ENCODE data around the gene HSD17B2. TPM values are rescaled to one million over a fixed set of nuclear protein-coding genes. Genes with fewer than 3 reads are reported as not detected.

Gene HSD17B2
- polyA plus RNA-seq, 1 of the 3 experiments (the other 2 are of a cell fraction), result not detected

GRCh38 chr16:82074019-82074558 lies 39.0 kb downstream of the HSD17B2 start:
- no peak overlapping the region for H3K4me2 ChIP-seq
- no peaks in the 10 kb centered on the region for H3K27me3 ChIP-seq (ENCODE audit: insufficient read depth)
- H2AFZ ChIP-seq (ENCODE audit: low read depth), result no peak overlapping the region
- ChIA-PET CTCF (no interaction called here), POLR2A (no interaction called here)
- H3K79me2 ChIP-seq (ENCODE audit: insufficient read depth), result no peaks in the 10 kb centered on the region
- TF ChIP-seq, protein P1, sequence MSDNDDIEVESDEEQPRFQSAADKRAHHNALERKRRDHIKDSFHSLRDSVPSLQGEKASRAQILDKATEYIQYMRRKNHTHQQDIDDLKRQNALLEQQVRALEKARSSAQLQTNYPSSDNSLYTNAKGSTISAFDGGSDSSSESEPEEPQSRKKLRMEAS (IDR thresholded peaks at IDR 0.05; ENCODE audit: low read depth), result no peak
- no peaks in the 10 kb centered on the region for H3K4me1 ChIP-seq (ENCODE audit: control insufficient read depth in 1 of 2, insufficient read depth in 2 of 2, low read depth in 1 of 2, low read length in 1 of 2)
- WGBS (ENCODE audit: low lambda C conversion rate), result 19% methylated on average over 4 of the region's 4 CpGs
- no peaks in the 10 kb centered on the region for H3F3A ChIP-seq (replicated peaks; ENCODE audit: insufficient read depth)
- no peaks in the 10 kb centered on the region for H3K9me3 ChIP-seq
- no peak overlapping the region for H3K27ac ChIP-seq (ENCODE audit: low read depth in 2 of 2, low read length in 1 of 2)
- DNase-seq, result no peak
- H3K9ac ChIP-seq, result no peak overlapping the region
- no peaks in the 10 kb centered on the region for H3K9me2 ChIP-seq
- H3K4me3 ChIP-seq (ENCODE audit: low read depth in 2 of 2, low read length in 1 of 2), result no peak overlapping the region
- no peaks in the 10 kb centered on the region for H3K36me3 ChIP-seq (replicated peaks in 1 of 2; ENCODE audit: control insufficient read depth in 1 of 2, insufficient read depth in 2 of 2, low read length in 1 of 2)
- no peaks in the 10 kb centered on the region for H4K20me1 ChIP-seq (ENCODE audit: insufficient read depth)

DNA sequence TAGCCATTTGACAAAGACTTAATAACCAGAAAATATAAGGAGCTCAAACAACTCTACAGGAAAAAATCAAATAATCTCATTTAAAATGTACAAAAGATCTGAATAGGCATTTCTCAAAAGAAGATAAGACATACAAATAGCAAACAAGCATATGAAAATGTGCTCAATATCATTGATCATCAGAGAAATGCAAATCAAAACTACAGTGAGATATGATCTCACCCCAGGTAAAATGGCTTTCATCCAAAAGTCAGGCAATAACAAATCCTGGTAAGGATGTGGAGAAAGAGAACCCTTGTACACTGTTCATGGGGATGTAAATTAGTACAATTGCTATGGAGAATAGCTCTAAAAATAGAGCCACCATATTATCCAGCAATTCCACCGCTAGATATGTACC lies 43.1 kb downstream of the HSD17B2 start:
- no peaks in the 10 kb centered on the region for H3K79me2 ChIP-seq (ENCODE audit: insufficient read depth)
- TF ChIP-seq GABPA (IDR thresholded peaks at IDR 0.05; ENCODE audit: low read depth), result no peak
- TF ChIP-seq, protein P1 (IDR thresholded peaks at IDR 0.05; ENCODE audit: low read depth), result no peak
- no peak for TF ChIP-seq EZH2phosphoT487 (IDR thresholded peaks at IDR 0.05; ENCODE audit: borderline replicate concordance, low read depth)
- no peak for TF ChIP-seq CHD2 (IDR thresholded peaks at IDR 0.05; ENCODE audit: low read length, partially characterized antibody)
- TF ChIP-seq USF1 (IDR thresholded peaks at IDR 0.05; ENCODE audit: borderline replicate concordance, low read depth), result no peak
- TF ChIP-seq IRF3 (IDR thresholded peaks at IDR 0.05; ENCODE audit: low read depth, low read length), result no peak
- TF ChIP-seq POLR2AphosphoS5 (IDR thresholded peaks at IDR 0.05; ENCODE audit: low read depth, low read length), result no peak
- no peak for TF ChIP-seq MXI1 (IDR thresholded peaks at IDR 0.05; ENCODE audit: low read depth, low read length)
- TF ChIP-seq SMC3 (IDR thresholded peaks at IDR 0.05; ENCODE audit: low read depth, low read length), result no peak
- TF ChIP-seq RFX5 (IDR thresholded peaks at IDR 0.05; ENCODE audit: low read length), result no peak
- TF ChIP-seq JUND (IDR thresholded peaks at IDR 0.05), result no peak
- TF ChIP-seq TCF12 (IDR thresholded peaks at IDR 0.05), result no peak
- TF ChIP-seq PBX3 (IDR thresholded peaks at IDR 0.05), result no peak
- TF ChIP-seq SIN3A (IDR thresholded peaks at IDR 0.05; ENCODE audit: borderline replicate concordance, low read depth, low read length), result no peak
- TF ChIP-seq FOSL2 (IDR thresholded peaks at IDR 0.05; ENCODE audit: borderline replicate concordance, low read depth), result no peak
- no peak for TF ChIP-seq ELF1 (IDR thresholded peaks at IDR 0.05)
- no peak for TF ChIP-seq FOXJ3 (CRISPR knock-in tag; IDR thresholded peaks at IDR 0.05)
- no peaks in the 10 kb centered on the region for H3K4me1 ChIP-seq (ENCODE audit: control insufficient read depth in 1 of 2, insufficient read depth in 2 of 2, low read depth in 1 of 2, low read length in 1 of 2)
- no peak overlapping the region for H3K4me3 ChIP-seq (ENCODE audit: low read depth in 2 of 2, low read length in 1 of 2)
- H3K27ac ChIP-seq (ENCODE audit: low read depth in 2 of 2, low read length in 1 of 2), result no peak overlapping the region
- peaks cover 8% of the 10 kb centered on the region for H3K27me3 ChIP-seq (ENCODE audit: insufficient read depth)
- no peak for DNase-seq
- no peaks in the 10 kb centered on the region for H3K9me3 ChIP-seq
- 4% methylated on average over 1 of the region's 1 CpG for whole genome bisulfite sequencing (ENCODE audit: low lambda C conversion rate)
- ChIA-PET CTCF (interaction anchor here (1.2 kb wide), 1 partner anchor 272 kb away, joined by 3 read pairs; no protein-coding TSS in a partner anchor), POLR2A (no interaction called here)
- no peak overlapping the region for H2AFZ ChIP-seq (ENCODE audit: low read depth)
- no peak overlapping the region for H3K9ac ChIP-seq
- no peaks in the 10 kb centered on the region for H3K9me2 ChIP-seq
- H3K36me3 ChIP-seq (replicated peaks in 1 of 2; ENCODE audit: control insufficient read depth in 1 of 2, insufficient read depth in 2 of 2, low read length in 1 of 2), result no peaks in the 10 kb centered on the region
- no peaks in the 10 kb centered on the region for H3F3A ChIP-seq (replicated peaks; ENCODE audit: insufficient read depth)
- H3K4me2 ChIP-seq, result no peak overlapping the region
- no peaks in the 10 kb centered on the region for H4K20me1 ChIP-seq (ENCODE audit: insufficient read depth)

All from SK-N-SH (cell line).